A673 (cell line): ENCODE measurements around the gene PDHA1. TPM values are rescaled to one million over a fixed set of nuclear protein-coding genes. Genes with fewer than 3 reads are reported as not detected.

Experiments used
- BruUV-seq: library from RNA; stranded (reverse); fragments of 400-500 nt; replicated peaks from 2 replicates; lab custom pipeline; 2021; lab: Mats Ljungman, UMichigan
- CTCF ChIA-PET: fragments of 300-600 bp; sonication (Branson Sonifier 250); formaldehyde crosslinking; loops from one replicate; lab custom pipeline; 2022; ENCODE audit warnings: antibody characterized with exemption; lab: Charles Lee
- POLR2A ChIA-PET: fragments of 300-600 bp; sonication (Branson Sonifier 250); formaldehyde crosslinking; loops from one replicate; lab custom pipeline; 2022; ENCODE audit warnings: antibody characterized with exemption; ENCODE audit not compliant: low non-redundant PET; lab: Charles Lee
- DNase-seq: peaks from one replicate; pipeline ENCODE4 v3.0.0-alpha.2; 2015; ENCODE audit warnings: low spot score
- H3K27ac ChIP-seq: fragments of 200-600 bp; sonication (generic); 2 replicates; pipeline ENCODE4 v1.5.1; 2016; ENCODE audit warnings: mixed run types, low read depth, mild to moderate bottlenecking, mixed read lengths, antibody characterized with exemption, low read length; ENCODE audit not compliant: poor library complexity, severe bottlenecking
- H3K27me3 ChIP-seq: fragments of 200-600 bp; sonication (generic); replicated peaks from 2 replicates; pipeline ENCODE4 v1.6.1; 2017; ENCODE audit warnings: mixed run types, low read depth, mild to moderate bottlenecking, mixed read lengths, antibody characterized with exemption, low read length; ENCODE audit not compliant: insufficient read depth, poor library complexity
- H3K36me3 ChIP-seq: fragments of 200-600 bp; sonication (generic); 2 replicates; pipeline ENCODE4 v1.6.1; 2016; ENCODE audit warnings: mixed run types, mild to moderate bottlenecking, mixed read lengths, antibody characterized with exemption, low read length; ENCODE audit not compliant: insufficient read depth, poor library complexity, severe bottlenecking
- H3K4me1 ChIP-seq: fragments of 200-600 bp; sonication (generic); 2 replicates; pipeline ENCODE4 v1.6.1; 2017; ENCODE audit warnings: mixed run types, mild to moderate bottlenecking, mixed read lengths, antibody characterized with exemption, low read length; ENCODE audit not compliant: insufficient read depth, poor library complexity, severe bottlenecking
- H3K4me3 ChIP-seq: fragments of 200-600 bp; sonication (generic); 2 replicates; pipeline ENCODE4 v1.5.1; 2016; ENCODE audit warnings: low read depth, mixed run types, mild to moderate bottlenecking, mixed read lengths, low read length; ENCODE audit not compliant: poor library complexity, severe bottlenecking
- H3K9me3 ChIP-seq: fragments of 200-600 bp; sonication (generic); 2 replicates; pipeline ENCODE4 v1.6.1; 2016; ENCODE audit warnings: mixed run types, low read depth, mild to moderate bottlenecking, mixed read lengths, antibody characterized with exemption, low read length; ENCODE audit not compliant: poor library complexity, severe bottlenecking
- EZH2 ChIP-seq: fragments of 200-600 bp; sonication (generic); IDR thresholded peaks from 2 replicates; pipeline ENCODE4 v1.6.1; 2017; ENCODE audit warnings: borderline replicate concordance, low read depth, mild to moderate bottlenecking, mixed read lengths, antibody characterized with exemption, low read length; ENCODE audit not compliant: poor library complexity, severe bottlenecking
- intact Hi-C: fragments of 100-400 bp; cut with micrococcal nuclease; formaldehyde crosslinking; loops from one replicate; pipeline ENCODE4 v1.10.0; 2022; ENCODE audit not compliant: unreplicated experiment
- total RNA-seq: library from RNA; stranded (reverse); gene quantifications from 2 replicates; pipeline ENCODE4 v1.2.3, GENCODE V29; 2021
- TF ChIP-seq, protein P1 (sequence below): fragments of 300-800, 200-600 bp; sonication (generic); conservative IDR thresholded peaks from 2 replicates; pipeline ENCODE4 v1.5.1; 2017; ENCODE audit warnings: low read depth, mild to moderate bottlenecking, antibody characterized with exemption, low read length, moderate library complexity, mixed read lengths

Gene PDHA1
- total RNA-seq, 1 experiment from 2014 or later = 350 TPM

DNA sequence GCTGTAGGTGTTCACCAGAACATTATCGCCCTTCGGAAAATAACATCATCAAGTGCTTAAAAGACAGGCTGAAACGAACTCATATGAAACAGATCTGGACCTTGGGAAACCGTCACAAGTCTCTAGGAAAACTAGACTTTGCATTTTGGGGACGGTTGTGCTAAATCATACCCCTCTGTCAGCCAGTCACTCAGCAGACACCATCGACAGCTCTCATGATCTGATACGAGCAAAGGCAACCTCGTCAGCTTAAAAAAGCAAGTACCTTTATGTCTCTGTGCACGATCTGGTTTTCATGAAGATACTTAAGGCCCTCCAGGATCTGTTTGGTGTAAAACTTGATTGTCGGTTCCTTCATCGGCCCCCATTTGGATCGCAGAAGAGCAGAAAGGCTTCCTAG, 48.4 kb downstream of the PDHA1 start:
- no peak for DNase-seq
- intact Hi-C loops = no loop called here
- BruUV-seq = no TSS peak
- no peaks in the 10 kb centered on the region for H3K36me3 ChIP-seq
- H3K27me3 ChIP-seq = no peaks in the 10 kb centered on the region
- ChIA-PET CTCF (no interaction called here), POLR2A (no interaction called here)
- H3K27ac ChIP-seq = no peak overlapping the region
- H3K4me3 ChIP-seq = no peak overlapping the region
- H3K9me3 ChIP-seq = no peaks in the 10 kb centered on the region
- no peak for TF ChIP-seq EZH2
- TF ChIP-seq, protein P1, sequence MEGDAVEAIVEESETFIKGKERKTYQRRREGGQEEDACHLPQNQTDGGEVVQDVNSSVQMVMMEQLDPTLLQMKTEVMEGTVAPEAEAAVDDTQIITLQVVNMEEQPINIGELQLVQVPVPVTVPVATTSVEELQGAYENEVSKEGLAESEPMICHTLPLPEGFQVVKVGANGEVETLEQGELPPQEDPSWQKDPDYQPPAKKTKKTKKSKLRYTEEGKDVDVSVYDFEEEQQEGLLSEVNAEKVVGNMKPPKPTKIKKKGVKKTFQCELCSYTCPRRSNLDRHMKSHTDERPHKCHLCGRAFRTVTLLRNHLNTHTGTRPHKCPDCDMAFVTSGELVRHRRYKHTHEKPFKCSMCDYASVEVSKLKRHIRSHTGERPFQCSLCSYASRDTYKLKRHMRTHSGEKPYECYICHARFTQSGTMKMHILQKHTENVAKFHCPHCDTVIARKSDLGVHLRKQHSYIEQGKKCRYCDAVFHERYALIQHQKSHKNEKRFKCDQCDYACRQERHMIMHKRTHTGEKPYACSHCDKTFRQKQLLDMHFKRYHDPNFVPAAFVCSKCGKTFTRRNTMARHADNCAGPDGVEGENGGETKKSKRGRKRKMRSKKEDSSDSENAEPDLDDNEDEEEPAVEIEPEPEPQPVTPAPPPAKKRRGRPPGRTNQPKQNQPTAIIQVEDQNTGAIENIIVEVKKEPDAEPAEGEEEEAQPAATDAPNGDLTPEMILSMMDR = no peak
- peaks cover 9% of the 10 kb centered on the region for H3K4me1 ChIP-seq

DNA sequence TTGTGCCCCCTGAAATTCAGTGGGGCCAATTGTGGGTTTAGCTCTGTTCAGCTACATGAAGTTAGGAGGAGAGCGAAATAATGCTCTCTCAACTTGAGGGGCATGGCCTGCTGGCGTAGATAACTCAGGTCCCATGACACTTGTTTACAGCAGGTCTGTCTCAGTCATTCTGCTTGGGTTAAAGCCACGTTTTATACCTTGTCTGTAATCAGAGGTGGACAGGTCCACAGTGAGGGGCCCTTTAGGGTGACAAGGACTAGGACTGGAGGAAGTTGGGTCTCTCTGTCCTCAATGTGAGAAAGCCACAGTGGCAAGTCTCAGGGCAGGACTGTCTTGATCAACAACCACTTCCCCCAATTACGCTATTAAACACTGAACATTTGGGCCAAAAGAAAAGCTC, 49.0 kb downstream of the PDHA1 start:
- Histone ChIP-seq H3K36me3 (no peaks in the 10 kb centered on the region), H3K4me1 (peaks cover 9% of the 10 kb centered on the region), H3K4me3 (no peak overlapping the region), H3K27me3 (no peaks in the 10 kb centered on the region), H3K27ac (no peak overlapping the region), H3K9me3 (no peaks in the 10 kb centered on the region)
- BruUV-seq = no TSS peak
- POLR2A ChIA-PET = no interaction called here
- intact Hi-C loops = no loop called here
- CTCF ChIA-PET = no interaction called here
- TF ChIP-seq EZH2 = no peak
- TF ChIP-seq, protein P1 = no peak
- DNase-seq = no peak

DNA sequence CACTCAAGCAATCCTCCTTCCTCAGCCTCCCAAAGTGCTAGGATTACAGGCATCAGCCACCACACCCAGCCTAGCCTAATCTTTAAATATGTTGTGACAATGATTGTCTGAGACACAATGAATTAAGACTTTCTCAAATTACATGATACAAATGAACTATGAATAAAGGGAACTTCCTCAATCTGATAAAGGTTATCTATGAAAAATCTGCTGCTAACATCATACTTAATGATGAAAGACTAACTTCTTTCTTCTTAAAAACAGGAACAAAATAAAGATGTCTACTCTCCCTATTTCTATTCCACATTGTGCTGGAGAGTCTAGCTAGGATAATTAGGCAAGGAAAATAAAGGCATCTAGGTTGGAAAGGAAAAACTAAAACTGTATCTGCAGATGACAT, 60.0 kb downstream of the PDHA1 start:
- Histone ChIP-seq H3K4me3 (no peak overlapping the region), H3K4me1 (no peaks in the 10 kb centered on the region), H3K27ac (no peak overlapping the region), H3K36me3 (no peaks in the 10 kb centered on the region), H3K27me3 (peaks cover 16% of the 10 kb centered on the region), H3K9me3 (no peaks in the 10 kb centered on the region)
- no TSS peak for BruUV-seq
- no peak for DNase-seq
- TF ChIP-seq, protein P1 = no peak
- no peak for TF ChIP-seq EZH2
- intact Hi-C loops = no loop called here
- POLR2A ChIA-PET = no interaction called here
- CTCF ChIA-PET = no interaction called here
